GM18907 (cell line): Measurements from ENCODE around the gene PIPOX.

Experiments used
- ATAC-seq: cut with Tn5 transposase; IDR thresholded peaks from one replicate; pipeline ENCODE4 v1.9.1; 2021; ENCODE audit warnings: mild to moderate bottlenecking, moderate library complexity; ENCODE audit not compliant: unreplicated experiment

PIPOX gene

DNA sequence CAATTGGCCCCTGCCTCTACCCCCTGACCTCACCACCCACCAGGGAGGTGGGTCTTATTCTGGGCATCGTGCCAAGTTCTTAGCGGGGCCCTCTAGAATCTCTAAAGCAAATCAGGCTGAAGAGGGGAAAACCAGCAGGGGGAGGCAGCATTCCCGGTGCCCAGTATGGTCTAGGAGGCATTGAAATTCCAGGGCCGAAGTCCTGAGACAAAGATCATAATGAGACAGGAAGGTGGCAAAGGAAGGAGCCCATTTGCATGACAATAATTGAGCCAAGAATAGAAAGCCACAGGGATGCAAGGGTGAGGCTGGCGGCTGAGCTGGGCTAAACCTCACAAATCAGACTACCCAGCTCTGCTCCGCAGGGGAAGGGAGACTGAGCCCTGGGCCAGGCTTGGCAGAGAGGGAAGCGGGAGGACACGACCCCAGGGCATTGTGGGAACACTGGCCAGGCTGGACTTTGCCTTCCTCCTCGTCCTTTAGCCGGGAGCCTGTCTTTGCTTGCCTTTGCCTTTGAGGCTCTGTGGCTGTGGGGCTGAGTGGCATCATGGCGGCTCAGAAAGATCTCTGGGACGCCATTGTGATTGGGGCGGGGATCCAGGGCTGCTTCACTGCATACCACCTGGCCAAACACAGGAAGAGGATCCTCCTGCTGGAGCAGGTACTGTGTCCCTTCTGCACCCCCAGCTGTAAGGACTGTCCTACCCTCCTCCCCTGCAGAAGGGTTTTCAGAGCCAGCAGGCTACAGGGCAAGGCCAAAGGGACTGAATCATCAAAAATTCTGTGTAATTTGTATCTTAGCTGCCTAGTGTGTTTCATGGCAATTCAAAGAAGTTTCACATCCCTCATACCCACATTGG, at the start of gene PIPOX:
PIPOX (plus strand) TSS at position 463 of the 860 bp plus-strand sequence; CDS start at position 548, 85 bp downstream.
- no peak for ATAC-seq

GRCh38 chr17:28993645-28994426, 49.1 kb upstream of the PIPOX start:
- no peak for ATAC-seq

GRCh38 chr17:28996554-28997096, 46.3 kb upstream of the PIPOX start:
- ATAC-seq, result no peak

DNA sequence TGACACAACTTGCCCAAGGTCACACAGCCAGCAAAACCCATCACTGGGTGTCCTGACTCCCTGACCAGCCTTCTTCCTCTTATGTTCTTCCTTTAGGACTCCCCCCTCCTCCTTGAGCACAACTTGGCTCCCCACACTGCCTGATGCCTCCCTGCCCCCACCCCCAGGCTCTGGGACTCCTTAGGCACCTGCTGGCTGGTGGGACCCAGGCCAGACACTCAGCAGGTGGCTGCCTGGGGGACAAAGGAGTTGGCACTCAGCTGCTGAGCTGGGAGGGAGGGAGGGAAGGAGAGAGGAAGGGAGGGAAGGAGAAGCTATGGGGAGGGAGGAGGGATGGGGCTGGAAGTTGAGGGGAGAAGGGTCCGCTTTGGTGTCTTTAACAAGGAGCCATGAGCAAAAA, 45.1 kb upstream of the PIPOX start:
- ATAC-seq, result no peak

DNA sequence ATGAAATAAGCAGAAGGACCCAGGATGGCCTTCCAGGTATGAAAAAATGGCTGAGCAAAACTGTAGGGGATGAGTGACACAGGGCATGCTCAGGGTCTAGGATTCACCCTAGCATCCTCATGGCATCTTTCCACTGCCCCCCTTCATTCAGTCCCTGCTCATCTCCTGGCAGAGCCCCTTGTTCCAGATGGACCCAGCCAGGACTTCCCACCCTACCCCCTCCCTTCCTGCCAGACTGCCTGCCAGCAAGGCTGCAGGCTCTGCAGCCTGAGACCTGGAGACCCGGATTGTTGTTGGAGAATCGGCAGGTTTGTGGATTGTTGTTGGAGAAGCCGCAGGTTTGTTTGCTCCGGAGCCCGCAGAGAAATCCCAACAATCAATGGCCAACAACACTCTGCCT, 43.7 kb upstream of the PIPOX start:
- ATAC-seq, result no peak

- ATAC-seq, result no peak
These were observed 42.0 kb upstream of the PIPOX start for GRCh38 chr17:29000973-29001372.

GRCh38 chr17:29002811-29003210, 40.1 kb upstream of the PIPOX start:
- ATAC-seq, result no peak

DNA sequence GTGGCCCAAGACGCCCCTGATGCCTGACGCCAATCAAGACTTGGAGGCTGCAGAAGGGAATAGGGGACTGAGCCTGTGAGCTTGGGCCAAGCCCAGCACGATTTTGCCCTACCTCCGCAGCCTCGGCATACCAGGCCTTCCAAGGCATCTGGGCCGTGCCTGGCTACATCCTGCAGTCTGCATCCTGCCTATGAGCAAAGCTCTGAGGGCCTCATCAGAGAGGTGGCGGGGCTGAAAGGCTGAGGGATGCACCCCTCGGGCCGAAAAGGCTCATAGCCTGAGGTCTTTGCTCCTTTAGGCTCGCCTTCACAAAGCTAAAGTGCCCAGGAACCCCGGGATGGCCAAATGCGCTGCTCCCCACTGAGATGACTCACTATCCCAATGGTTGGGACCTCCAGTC, 39.7 kb upstream of the PIPOX start:
- no peak for ATAC-seq

- no peak for ATAC-seq
These were observed 38.8 kb upstream of the PIPOX start for GRCh38 chr17:29004081-29004692.

DNA sequence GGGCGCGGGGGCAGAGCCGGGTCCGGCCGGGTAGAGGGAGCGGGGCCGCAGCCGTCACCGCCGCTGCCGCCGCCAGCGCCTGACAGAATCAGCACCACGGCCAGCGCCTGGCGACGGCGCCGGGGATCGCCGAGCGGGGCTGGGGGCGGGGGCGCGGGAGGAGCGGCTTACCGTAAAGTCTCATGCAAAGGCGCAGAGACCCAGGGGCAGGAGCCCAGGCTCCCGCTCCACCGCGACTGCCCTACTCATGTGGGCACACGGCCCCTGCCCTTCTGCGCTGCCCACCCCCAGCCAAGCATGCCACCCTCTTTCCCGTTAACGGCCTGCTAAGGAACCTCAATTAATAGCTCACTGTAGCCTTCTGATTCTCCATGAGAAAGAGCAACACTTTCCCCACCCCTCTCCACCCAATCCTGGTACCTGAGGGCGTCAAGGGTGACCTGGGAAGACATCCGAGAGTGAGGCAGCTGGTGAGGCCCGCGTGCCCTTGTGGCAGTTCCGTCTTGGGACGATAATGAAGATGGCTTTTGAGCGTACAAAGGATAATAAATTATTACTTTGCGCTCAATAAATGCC, 36.9 kb upstream of the PIPOX start, which contains the start of gene SEZ6:
SEZ6 (minus strand) TSS at position 98 of the 576 bp plus-strand sequence. CDS start 164 bp downstream, outside the sequence.
- no peak for ATAC-seq

GRCh38 chr17:29007456-29007855, 35.5 kb upstream of the PIPOX start:
- ATAC-seq, result no peak

DNA sequence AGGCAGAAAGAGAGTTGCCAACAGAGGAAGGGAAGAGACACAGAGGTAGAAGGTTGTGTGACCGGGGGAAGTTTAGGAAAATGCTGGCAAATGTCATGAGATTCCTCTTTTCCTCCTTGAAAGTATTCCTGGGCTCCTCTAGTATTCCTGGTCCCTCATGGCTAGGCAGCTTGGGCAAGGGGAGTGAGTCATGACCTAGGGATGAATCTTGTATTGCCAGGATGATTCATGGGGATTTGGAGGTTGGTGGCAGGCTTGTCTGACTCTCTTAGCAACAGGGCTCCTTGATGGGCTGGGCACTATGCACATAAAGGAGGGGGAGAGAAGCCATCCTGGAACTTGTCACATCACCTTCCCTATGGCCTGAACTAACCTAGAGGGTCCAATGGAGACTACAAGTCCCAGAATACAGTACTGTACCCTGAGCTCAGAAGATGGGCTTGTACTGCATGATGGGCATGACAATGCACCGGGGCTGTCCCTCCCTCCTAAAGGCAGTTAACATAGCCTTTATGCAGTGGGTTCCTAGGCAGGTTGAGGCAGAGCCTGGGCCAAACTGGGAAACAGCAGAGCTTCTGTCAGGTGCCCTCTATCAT, 35.0 kb upstream of the PIPOX start:
- no peak for ATAC-seq

GRCh38 chr17:29008591-29008990, 34.4 kb upstream of the PIPOX start:
- no peak for ATAC-seq

- ATAC-seq, result no peak
These were observed 32.8 kb upstream of the PIPOX start for GRCh38 chr17:29010129-29010528.

- ATAC-seq, result no peak
These were observed 32.4 kb upstream of the PIPOX start for GRCh38 chr17:29010586-29010985.

GRCh38 chr17:29012535-29012934, 30.4 kb upstream of the PIPOX start:
- no peak for ATAC-seq

DNA sequence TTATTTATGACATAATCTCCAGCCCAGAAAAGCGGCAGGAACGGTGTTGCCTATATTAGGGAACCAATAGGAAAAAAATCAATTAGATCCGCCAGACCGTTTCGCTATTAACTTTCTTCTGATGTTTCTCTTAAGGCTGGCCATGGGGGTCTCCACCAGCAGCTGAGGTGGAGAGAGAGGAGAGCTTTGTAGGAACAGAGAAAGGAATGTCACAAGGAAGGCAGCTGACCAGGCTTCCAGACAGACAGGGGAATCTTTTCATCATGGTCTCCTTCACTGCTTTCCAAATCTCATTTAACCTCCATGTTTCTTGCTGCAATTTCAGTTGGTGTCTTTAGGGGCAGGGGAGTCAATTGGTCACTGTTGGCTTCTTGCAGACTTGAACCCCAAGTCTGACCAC, 28.2 kb upstream of the PIPOX start:
- no peak for ATAC-seq

DNA sequence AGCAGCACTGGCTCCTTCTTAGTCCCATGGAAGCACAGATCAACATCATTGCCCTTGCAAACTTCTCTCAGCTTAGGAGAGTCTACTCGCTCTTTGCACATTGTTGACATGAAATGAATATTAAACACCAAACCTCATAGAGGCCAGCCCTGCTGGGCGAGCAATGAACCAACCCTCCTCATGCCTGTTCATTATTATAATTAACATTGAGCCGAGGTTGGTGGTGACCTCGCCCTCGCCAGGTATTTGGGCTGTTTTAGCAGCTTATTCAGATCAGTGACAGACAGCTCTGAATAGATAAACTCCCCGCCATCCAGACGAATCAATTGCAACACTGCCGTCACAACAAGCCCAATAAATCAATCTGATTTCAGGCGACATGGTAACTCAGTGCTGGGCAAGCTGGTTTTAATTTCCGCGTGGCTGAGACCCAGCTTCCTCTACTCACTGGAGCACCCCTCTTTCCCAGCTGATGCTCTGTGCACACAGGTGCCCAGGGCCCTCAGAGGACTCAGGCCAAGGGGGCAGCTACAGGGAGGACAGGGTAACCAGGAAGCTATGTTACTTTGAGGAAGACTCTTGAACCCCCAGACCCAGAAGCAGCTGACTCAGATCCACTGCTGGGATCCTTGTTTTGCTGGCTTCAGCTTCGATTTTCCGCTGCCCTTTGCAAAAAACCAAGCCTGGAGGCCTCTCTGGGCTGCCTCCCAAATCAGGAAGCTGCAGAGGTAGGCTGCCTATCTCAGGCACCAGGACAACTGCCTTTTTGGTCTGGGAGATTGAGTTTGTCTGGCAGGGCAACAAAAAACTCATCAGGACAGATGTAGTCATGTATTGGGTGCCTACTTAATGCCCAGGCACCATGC, 26.4 kb upstream of the PIPOX start:
- no peak for ATAC-seq

DNA sequence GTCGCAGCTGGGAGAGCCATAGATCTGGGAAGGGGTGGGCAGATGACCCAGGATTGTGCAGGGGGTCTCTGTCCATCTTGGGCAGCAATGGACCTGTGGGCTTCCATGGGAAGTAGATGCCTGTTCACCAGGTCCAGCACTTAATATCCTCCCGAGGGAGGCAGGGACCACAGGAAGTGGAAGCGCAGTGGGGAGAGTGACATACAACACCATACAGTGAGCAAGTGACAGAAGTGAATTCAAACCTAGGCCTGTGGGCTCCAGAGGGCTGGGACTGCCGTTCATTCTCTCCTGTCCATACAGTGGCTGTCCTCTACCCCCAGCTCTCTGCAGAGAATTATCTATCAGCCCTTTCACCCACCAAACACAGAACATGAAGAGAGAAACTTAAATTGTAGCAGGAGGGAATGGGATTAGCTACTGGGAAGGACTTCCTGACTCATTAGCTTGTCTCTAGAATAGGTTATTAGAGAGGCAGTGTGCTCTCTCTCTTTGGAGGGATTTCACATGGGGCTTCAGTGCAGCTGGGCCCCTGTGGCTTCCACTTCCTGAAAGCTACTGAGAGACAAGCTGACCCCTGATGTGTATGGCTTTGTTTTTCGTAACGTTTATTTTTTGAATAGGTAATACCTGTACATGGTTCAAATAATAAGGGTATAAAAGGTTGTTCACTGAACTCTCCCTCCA, 24.0 kb upstream of the PIPOX start:
- ATAC-seq, result no peak
